LoVo (cell line): ENCODE data around the gene HIF1AN.
"Not testable (repeated sequence)": the region's sequence is repeated elsewhere in the genome, so short reads cannot be mapped to it uniquely, and the experiment has no call there.

Experiments used
- DNase-seq: peaks from one replicate; pipeline ENCODE4 v3.0.0-alpha.2; 2016; ENCODE audit warnings: low spot score

Gene HIF1AN

GRCh38 chr10:100567249-100567648 is 31.5 kb downstream of the HIF1AN start:
- no peak for DNase-seq

GRCh38 chr10:100567826-100568225 is 32.1 kb downstream of the HIF1AN start:
- DNase-seq: no peak

- no peak for DNase-seq
These were observed 33.2 kb downstream of the HIF1AN start for GRCh38 chr10:100568912-100569311.

- DNase-seq: no peak
These were observed 34.1 kb downstream of the HIF1AN start for GRCh38 chr10:100569687-100570481.

- DNase-seq: no peak
These were observed 34.8 kb downstream of the HIF1AN start for GRCh38 chr10:100570506-100570905.

GRCh38 chr10:100571084-100571856 is 35.5 kb downstream of the HIF1AN start:
- DNase-seq: no peak

GRCh38 chr10:100575146-100575545 is 39.4 kb downstream of the HIF1AN start:
- not testable (repeated sequence) for DNase-seq

GRCh38 chr10:100575585-100576281 is 40.0 kb downstream of the HIF1AN start:
- no peak for DNase-seq

GRCh38 chr10:100576282-100576635 is 40.5 kb downstream of the HIF1AN start:
- DNase-seq: no peak

- DNase-seq: no peak
These were observed 43.7 kb downstream of the HIF1AN start for GRCh38 chr10:100579261-100580090.

- no peak for DNase-seq
These were observed 51.2 kb downstream of the HIF1AN start for GRCh38 chr10:100586959-100587358.

- no peak for DNase-seq
These were observed 62.4 kb downstream of the HIF1AN start for GRCh38 chr10:100598166-100598565.

GRCh38 chr10:100600218-100600617 is 64.5 kb downstream of the HIF1AN start:
- DNase-seq: no peak

- DNase-seq: no peak
These were observed 71.7 kb downstream of the HIF1AN start for GRCh38 chr10:100607439-100607838.
